Activated naive CD8-positive, alpha-beta T cell treated with anti-CD3 and anti-CD28 coated beads, Interleukin-2, amount 50 U/mL, for 24 hours (primary cell): ENCODE data around the gene HIPK2.
"Not testable (repeated sequence)": the region's sequence is repeated elsewhere in the genome, so short reads cannot be mapped to it uniquely, and the experiment has no call there.

Experiments used
- ATAC-seq: fragments of 150-1000 bp; cut with Tn5 transposase; one replicate; pipeline ENCODE4 v1.10.0; 2021
- DNase-seq: peaks from one replicate; pipeline ENCODE4 v3.0.0; 2021
- H3K27ac Mint-ChIP-seq: one replicate; pipeline ENCODE4 v1.8.0; 2021; ENCODE audit warnings: mild to moderate bottlenecking, mixed read lengths
- H3K27me3 Mint-ChIP-seq: one replicate; pipeline ENCODE4 v1.8.0; 2021; ENCODE audit warnings: mixed read lengths
- H3K36me3 Mint-ChIP-seq: one replicate; pipeline ENCODE4 v1.8.0; 2021; ENCODE audit warnings: low read depth, mixed read lengths
- H3K4me1 Mint-ChIP-seq: one replicate; pipeline ENCODE4 v1.8.0; 2021; ENCODE audit warnings: mixed read lengths
- H3K4me3 Mint-ChIP-seq: one replicate; pipeline ENCODE4 v1.8.0; 2021; ENCODE audit warnings: mild to moderate bottlenecking, moderate library complexity, mixed read lengths
- H3K9me3 Mint-ChIP-seq: one replicate; pipeline ENCODE4 v1.8.0; 2021; ENCODE audit warnings: mixed read lengths

The HIPK2 gene

DNA sequence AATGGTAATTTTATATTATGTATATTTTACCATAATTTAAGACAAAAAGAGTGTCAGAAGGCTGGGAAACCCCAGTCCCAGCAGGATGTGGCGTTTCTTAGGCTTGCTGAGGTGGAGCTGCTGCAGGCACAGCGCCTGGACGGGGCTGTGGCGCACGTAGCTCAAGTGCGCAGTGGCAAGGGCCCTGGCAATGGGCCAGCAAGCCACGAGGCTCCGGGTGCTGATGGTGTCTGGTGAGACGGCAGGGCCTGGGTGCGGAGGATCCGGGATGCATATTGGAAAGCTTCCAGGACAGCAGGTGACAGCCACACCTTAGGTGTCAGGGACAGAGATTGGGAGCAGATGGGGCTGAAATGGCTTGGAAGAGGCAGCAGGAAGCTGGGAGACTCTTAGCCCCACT is 217.1 kb downstream of the HIPK2 start:
- Mint-ChIP-seq H3K4me1 (peaks cover 2% of the 10 kb centered on the region), H3K27me3 (no peaks in the 10 kb centered on the region), H3K4me3 (no peak overlapping the region), H3K36me3 (peaks cover 2% of the 10 kb centered on the region), H3K27ac (no peak overlapping the region), H3K9me3 (no peaks in the 10 kb centered on the region)
- DNase-seq: no peak
- ATAC-seq: no peak

DNA sequence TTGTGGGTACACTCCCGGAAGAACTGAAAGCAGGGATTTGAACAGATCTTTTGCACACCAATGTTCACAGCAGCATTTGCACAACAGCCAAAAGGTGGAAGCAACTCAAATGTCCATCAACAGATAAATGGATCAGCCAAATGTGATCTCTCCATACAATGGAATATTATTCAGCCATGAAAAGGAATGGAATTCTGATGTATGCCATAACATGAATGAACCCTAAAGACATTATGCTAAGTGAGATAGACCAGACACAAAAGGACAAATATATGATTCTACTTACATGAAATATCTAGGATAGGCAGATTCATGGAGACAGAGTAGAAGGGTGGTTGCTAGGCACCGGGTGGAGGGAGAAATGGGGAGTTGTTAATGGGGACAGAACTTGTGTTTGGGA is 217.6 kb downstream of the HIPK2 start:
- no peak for ATAC-seq
- Mint-ChIP-seq H3K27ac (no peak overlapping the region), H3K27me3 (no peaks in the 10 kb centered on the region)

DNA sequence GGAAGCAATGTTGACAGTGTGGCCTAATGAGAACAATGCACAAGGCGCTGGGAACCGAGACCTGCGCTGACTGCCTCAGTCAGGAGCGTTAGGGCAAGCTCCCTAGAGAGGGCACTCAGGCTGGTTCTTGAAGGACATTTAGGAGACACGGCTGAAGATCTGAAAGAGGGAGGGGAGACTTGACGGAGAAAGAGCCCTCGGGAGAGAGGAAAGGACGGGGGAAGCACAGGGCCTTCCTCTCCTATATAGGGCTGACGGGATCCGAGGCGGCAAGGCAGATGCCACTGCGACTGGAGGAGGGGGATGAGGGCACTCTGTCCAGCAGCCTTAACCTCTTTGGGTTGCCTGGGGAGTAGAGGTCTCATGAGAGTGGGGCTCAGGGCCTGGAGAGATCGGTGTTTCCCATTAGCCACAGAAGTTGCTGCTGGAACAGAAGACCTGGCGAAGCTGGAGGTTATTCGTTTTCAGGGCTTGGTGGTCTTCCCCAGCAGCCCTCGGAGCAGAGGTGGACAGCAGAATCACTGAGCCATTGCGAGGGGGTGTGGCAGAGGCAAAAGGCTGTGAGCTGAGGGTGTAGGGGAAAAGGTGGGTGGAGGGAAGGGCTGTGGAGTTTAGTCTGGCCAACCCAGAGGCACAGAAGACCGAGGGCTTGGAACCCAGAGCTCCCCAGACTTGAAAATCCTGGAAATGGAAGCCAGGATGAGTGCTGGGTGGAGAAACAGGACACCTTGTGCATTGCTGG is 218.3 kb downstream of the HIPK2 start:
- no peak overlapping the region for H3K4me3 Mint-ChIP-seq
- H3K27me3 Mint-ChIP-seq: no peaks in the 10 kb centered on the region
- peaks cover 2% of the 10 kb centered on the region for H3K4me1 Mint-ChIP-seq
- peaks cover 2% of the 10 kb centered on the region for H3K36me3 Mint-ChIP-seq
- no peak overlapping the region for H3K27ac Mint-ChIP-seq
- DNase-seq (no peak), ATAC-seq (no peak)
- H3K9me3 Mint-ChIP-seq: no peaks in the 10 kb centered on the region

More for the DNA sequence above, 217.6 kb downstream of the HIPK2 start:
- Mint-ChIP-seq H3K4me3 (no peak overlapping the region), H3K4me1 (peaks cover 2% of the 10 kb centered on the region), H3K36me3 (peaks cover 2% of the 10 kb centered on the region), H3K9me3 (no peaks in the 10 kb centered on the region)
- no peak for DNase-seq

DNA sequence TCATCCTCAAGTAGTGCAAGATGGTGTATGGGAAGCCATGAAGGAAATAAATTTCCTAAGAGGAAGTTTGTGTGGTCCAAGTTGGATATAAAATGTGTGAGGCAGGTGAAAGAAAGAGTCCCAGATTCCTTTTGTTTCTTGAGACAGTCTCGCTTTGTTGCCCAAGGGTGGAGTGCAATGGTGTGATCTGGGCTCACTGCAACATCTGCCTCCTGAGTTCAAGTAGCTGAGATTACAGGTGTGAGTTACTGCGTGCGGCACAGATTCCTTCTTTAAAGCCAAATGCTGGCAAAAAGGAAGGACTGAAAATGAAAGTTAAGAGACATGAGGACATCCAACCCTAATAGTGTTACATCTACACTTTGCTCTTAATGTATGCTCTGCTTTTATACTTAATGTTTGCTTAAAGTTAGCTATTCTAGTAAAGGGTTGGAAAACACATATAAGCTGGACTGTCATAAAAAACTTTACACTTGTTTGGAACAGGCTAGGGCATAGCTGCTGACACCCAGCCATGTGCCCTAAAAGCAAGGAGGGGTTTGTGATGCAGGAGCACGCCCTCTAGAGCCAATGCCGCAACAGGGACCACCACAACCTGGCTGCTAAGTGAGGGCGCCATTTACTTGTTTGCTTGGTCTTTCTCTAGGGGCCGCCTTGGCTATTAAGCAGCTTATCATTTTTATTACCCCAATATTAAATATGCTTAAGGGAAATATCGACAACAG is 219.8 kb downstream of the HIPK2 start:
- H3K36me3 Mint-ChIP-seq: peaks cover 2% of the 10 kb centered on the region
- ATAC-seq (no peak), DNase-seq (no peak)
- no peak overlapping the region for H3K27ac Mint-ChIP-seq
- H3K9me3 Mint-ChIP-seq: no peaks in the 10 kb centered on the region
- no peak overlapping the region for H3K4me3 Mint-ChIP-seq
- H3K4me1 Mint-ChIP-seq: peaks cover 2% of the 10 kb centered on the region
- H3K27me3 Mint-ChIP-seq: no peaks in the 10 kb centered on the region

DNA sequence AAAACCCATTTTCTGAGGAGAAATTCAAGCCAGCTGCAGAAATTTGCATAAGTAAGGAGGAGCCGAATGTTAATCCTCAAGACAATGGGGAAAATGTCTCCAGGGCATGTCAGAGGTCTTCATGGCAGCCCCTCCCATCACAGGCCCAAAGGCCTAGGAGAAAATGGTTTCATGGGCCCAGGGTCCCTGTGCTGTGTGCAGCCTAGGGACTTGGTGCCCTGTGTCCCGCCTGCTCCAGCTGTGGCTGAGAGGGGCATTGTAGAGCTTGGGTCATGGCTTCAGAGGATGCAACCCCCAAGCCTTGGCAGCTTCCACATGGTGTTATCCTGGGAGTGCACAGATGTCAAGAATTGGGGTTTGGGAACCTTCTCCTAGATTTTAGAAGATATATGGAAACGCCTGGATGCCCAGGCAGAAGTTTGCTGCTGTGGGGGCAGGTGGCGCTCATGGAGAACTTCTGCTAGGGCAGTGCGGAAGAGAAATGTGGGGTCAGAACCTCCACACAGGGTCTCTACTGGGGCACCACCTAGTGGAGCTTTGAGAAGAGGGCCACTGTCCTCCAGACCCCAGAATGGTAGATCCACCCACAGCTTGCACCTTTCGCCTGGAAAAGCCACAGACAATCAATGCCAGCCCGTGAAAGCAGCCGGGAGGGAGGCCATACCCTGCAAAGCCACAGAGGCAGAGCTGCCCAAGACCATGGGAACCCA is 223.7 kb downstream of the HIPK2 start:
- H3K27me3 Mint-ChIP-seq, ATAC-seq, H3K4me3 Mint-ChIP-seq, DNase-seq, H3K4me1 Mint-ChIP-seq, H3K27ac Mint-ChIP-seq, H3K9me3 Mint-ChIP-seq, H3K36me3 Mint-ChIP-seq: not testable (repeated sequence)

DNA sequence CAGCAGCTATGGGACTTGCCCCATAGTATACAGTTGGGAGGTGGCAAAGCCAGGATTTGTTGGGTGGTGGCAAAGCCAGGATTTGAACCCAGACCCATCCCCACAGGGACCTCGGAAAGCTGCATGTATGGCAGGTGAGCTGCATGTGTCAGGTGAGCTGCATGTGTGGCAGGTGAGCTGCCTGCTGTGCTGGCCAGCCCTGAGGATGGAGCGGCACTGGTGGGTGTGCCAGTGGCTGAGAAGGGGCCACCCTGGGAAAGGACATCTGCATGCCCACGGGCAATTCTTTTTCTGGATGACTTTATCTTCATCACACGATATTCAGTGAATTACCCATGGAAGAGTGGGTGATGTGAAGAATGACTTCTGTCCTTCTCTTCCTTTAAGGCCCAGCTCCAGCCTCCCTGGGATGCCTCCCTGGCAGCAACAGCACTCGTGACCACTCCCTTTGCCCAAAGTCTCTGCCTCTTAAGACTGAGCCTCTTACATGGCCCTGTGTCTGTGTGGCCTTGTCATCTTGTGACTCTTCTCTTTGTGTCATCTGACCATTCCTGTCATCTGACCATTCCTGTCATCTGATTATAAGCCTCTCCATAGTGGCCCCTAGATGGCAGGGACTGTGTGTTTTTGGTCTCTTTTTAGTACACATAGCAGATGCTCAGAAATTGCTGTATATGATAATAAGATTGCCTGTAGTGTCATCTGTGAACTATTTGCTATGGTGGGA is 229.3 kb downstream of the HIPK2 start:
- H3K27me3 Mint-ChIP-seq: no peaks in the 10 kb centered on the region
- H3K27ac Mint-ChIP-seq: no peak overlapping the region
- no peak for DNase-seq
- H3K9me3 Mint-ChIP-seq: no peaks in the 10 kb centered on the region
- H3K4me1 Mint-ChIP-seq: no peaks in the 10 kb centered on the region
- H3K4me3 Mint-ChIP-seq: no peak overlapping the region
- H3K36me3 Mint-ChIP-seq: no peaks in the 10 kb centered on the region
- no peak for ATAC-seq

DNA sequence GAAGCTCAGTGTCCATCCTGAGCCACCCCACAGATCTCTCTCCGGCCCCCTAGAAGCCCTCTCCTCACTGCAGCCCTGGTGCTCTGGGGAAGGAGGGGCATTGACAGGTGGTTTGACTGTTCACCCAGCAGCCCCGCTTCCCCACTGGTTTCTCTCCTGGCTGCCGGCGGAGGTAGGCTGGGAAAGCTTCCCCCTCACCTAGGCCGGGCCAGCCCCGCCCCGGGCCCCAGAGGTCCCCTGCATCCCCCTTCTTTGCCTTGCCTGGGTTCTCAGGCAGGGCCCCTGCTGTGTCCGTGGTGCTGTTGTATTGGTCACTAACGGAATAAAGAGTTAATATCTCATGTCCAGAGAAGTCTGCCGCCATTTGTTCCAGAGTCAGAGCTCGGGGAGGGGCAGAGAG is 233.2 kb downstream of the HIPK2 start:
- H3K4me1 Mint-ChIP-seq: no peaks in the 10 kb centered on the region
- H3K9me3 Mint-ChIP-seq: no peaks in the 10 kb centered on the region
- H3K36me3 Mint-ChIP-seq: no peaks in the 10 kb centered on the region
- H3K27ac Mint-ChIP-seq: no peak overlapping the region
- no peaks in the 10 kb centered on the region for H3K27me3 Mint-ChIP-seq
- H3K4me3 Mint-ChIP-seq: no peak overlapping the region
- no peak for DNase-seq
- no peak for ATAC-seq

DNA sequence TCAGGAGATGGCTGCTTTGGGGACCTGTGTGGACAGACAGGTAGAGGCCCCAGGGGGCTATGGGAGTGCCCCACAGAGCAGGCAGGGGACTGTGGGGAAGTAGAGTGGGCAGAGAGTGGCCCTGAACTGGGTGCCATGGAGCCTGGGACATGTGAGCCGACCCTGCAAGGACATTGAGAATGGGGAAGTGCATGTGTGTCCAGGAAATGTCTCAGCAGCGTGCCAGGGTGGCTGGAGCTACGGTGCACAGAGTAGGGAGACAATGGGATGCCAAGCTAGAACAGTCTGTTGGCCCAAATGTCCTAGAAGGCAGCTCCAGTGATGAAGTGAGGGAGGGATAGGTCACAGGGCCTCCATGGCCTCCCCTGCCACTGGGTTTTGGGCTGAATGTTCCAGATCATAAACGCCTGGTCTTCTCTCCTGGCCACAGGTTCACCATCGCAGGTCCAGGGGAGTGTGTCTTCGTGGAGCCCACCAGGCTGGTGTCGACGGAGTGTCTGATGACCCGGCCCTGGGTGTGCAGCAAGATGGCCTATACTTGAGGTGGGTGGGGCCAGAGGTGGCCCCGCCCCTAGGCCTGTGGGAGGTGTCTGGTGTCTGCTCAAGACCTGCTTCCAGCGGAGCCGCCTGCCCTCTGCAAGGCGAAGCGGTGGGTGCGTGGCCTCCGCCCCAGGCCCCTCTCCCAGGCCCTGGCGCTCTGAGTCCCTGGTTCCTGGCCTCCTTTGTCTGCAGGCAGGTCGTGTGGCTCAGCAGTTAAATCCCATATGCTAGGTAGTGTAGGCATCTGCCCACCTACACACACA is 233.8 kb downstream of the HIPK2 start:
- DNase-seq: no peak
- Mint-ChIP-seq H3K4me1 (no peaks in the 10 kb centered on the region), H3K4me3 (no peak overlapping the region), H3K27me3 (no peaks in the 10 kb centered on the region), H3K9me3 (no peaks in the 10 kb centered on the region), H3K36me3 (no peaks in the 10 kb centered on the region), H3K27ac (no peak overlapping the region)
- no peak for ATAC-seq

DNA sequence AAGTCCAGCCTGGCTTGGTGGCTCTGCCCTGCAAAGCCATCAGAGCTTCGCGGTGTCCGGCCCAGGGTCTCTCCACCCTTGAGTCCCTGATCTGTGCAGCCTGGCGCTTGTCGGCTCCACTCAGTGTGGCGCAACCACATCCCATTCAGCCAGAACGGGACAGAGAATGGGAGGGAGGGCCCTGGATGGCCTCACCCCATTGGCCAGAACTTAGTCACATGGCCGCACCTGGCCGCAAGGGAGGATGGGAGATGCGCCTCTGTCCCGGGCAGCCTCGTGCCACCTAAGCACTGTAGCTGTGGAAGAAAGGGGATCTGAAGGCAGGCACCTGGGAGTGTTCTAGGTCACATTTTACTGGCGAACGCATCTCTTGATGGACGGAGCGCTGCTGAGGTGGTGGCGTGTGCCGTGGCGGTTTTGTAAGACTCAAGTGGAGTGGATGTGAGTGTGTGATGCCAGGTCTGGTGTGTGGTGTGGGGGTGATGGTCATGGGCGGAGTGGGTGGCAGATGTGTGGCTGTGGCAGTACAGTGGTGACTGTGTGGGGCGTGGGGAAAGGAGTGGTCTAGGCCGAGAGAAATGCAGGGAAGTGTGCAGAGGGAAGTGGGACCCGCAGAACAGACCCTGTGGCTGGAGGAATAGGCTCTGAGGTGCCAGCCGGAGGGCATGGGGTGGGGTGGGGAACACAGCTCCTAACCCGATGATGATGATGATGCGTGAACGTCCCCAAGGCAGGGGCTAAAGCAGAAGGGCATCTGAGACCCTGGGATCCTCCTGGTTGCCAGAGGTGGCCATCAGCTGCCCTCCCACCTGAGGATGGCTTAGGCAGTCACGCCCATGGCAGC is 235.3 kb downstream of the HIPK2 start:
- no peak for DNase-seq

DNA sequence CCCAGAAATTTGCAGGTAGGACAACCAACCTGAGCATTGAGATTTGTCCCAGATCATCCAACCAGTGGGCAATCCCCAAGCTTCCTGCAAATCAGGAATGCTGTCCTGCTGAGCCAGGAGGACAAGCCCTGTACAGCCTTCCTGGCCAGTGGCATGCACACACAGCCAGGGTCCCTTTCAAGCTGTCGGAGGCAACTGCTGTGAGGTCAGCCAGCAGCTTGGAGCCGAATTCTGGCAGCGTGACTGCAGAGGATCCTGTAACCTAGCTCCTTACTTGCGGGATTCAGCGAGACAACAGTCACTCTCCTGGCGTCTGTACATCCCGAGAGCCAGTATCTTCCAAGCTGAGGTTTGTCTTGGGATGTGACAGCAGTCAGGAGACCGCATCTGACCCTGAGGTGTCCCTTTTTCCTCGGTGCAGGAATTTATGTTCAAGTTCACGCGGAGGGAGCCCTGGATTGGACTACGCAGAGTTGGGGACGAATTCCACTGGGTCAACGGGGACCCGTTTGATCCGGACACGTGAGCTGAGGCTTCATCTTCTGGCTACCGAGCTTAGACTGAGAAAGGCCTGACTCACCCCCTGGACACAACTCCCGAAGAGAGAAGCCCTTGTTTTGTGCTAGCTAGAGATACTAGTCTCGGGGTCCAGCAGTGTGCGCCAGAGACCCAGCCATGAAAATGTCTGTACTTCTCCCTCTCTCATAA is 236.0 kb downstream of the HIPK2 start:
- DNase-seq (no peak), ATAC-seq (no peak)
- no peaks in the 10 kb centered on the region for H3K27me3 Mint-ChIP-seq
- H3K4me3 Mint-ChIP-seq: no peak overlapping the region
- H3K27ac Mint-ChIP-seq: no peak overlapping the region
- no peaks in the 10 kb centered on the region for H3K4me1 Mint-ChIP-seq
- H3K9me3 Mint-ChIP-seq: no peaks in the 10 kb centered on the region
- no peaks in the 10 kb centered on the region for H3K36me3 Mint-ChIP-seq

More for the DNA sequence above, 235.3 kb downstream of the HIPK2 start:
- Mint-ChIP-seq H3K27ac (no peak overlapping the region), H3K4me3 (no peak overlapping the region), H3K9me3 (no peaks in the 10 kb centered on the region), H3K27me3 (no peaks in the 10 kb centered on the region), H3K4me1 (no peaks in the 10 kb centered on the region), H3K36me3 (no peaks in the 10 kb centered on the region)
- no peak for ATAC-seq

DNA sequence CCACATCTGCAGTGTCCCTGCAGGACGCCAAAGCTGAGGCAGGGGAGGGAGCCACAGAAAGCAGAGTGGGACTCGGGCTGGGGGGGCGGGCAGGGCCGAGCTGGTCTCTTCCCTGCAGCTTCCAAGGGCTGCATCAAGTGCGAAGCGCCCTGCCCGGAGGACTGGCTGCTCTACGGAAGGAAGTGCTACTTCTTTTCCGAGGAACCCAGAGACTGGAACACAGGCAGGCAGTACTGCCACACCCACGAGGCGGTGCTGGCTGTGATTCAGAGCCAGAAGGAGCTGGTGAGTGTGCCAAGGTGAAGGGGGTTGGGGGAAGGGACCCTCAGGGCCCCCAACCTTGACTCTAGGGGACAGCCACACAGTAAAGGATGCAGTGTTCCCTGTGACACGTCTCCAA is 237.6 kb downstream of the HIPK2 start:
- DNase-seq: no peak
- Mint-ChIP-seq H3K4me1 (no peaks in the 10 kb centered on the region), H3K27me3 (no peaks in the 10 kb centered on the region), H3K36me3 (no peaks in the 10 kb centered on the region), H3K4me3 (no peak overlapping the region), H3K27ac (no peak overlapping the region), H3K9me3 (no peaks in the 10 kb centered on the region)
- no peak for ATAC-seq

DNA sequence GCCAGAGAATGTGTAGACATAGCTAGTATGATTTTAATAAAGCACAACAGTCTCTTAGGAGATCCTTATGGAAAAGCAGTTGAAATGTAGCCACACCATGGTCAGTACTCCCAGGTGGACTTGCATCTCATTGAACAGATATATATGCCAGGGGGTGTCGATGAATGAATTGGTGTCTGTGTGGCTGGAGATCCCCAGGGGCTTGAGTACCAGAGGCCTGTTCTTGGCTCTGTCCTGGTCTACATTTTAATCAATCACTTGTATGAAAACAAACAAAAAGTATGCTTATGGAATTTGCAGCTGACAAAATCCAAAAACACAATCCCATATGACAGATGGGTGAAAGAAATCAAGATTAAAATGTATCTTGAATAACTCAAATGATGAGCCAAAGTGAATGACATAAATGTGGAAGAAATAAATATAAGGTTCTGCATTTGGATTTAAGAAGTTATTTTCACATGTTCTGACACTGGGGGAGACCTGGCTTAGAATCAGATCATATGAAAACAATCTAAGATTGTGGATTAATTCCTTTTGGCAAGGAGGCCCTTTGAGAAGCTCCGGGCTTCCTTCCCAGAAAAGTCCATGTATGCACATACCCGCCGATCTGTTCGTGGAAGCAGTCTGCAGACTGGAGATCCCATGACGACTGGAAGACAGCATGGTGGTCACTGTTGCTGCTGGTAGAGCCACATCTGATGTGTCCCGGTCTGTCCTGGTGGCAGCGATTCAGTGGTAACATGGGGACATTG is 238.7 kb downstream of the HIPK2 start:
- Mint-ChIP-seq H3K27me3 (no peaks in the 10 kb centered on the region), H3K4me1 (no peaks in the 10 kb centered on the region), H3K4me3 (no peak overlapping the region), H3K9me3 (no peaks in the 10 kb centered on the region), H3K27ac (no peak overlapping the region), H3K36me3 (no peaks in the 10 kb centered on the region)
- ATAC-seq: no peak
- DNase-seq: no peak
